ENCODE results near the gene SUCO.

DNA sequence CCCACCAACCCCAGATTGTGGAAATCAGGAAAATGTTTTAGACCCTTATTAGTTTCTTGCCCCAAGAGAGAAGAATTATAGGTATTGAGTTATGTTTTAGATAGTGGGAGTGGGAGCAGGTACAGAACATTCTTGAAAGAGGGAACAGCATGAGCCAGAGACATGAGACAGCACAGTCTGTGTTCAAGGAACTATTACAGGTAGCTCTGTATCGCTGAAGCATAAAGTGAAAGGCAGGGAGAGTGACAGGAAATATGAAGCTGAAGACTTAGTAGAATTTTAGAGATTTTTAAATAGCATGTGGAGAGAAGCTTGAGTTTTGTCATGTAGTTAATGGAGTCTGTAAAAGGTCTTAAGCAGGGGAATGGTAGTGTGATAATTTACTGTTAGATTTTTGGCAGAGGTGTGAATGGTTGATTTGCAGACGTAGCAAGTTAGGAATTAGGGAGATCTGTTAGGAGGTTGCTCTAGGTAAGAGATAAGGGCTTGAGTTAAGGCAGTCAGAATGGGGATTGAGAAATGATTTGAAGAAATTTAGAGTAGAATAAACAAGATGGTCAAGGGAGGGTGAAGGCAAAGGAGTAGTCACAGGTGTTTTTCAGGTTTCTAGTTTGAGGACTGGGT, 11.6 kb downstream of the SUCO start:
- TF ChIP-seq EP300 (IDR thresholded peaks at IDR 0.05; ENCODE audit: borderline replicate concordance) (no peak), FOXM1 (IDR thresholded peaks at IDR 0.05; ENCODE audit: borderline replicate concordance, low read depth) (no peak), CREB1 (IDR thresholded peaks at IDR 0.05; ENCODE audit: low read depth) (no peak), EGR1 (IDR thresholded peaks at IDR 0.05) (no peak), TAF1 (IDR thresholded peaks at IDR 0.05; ENCODE audit: low read depth) (no peak)
- TF ChIP-seq, protein P1, sequence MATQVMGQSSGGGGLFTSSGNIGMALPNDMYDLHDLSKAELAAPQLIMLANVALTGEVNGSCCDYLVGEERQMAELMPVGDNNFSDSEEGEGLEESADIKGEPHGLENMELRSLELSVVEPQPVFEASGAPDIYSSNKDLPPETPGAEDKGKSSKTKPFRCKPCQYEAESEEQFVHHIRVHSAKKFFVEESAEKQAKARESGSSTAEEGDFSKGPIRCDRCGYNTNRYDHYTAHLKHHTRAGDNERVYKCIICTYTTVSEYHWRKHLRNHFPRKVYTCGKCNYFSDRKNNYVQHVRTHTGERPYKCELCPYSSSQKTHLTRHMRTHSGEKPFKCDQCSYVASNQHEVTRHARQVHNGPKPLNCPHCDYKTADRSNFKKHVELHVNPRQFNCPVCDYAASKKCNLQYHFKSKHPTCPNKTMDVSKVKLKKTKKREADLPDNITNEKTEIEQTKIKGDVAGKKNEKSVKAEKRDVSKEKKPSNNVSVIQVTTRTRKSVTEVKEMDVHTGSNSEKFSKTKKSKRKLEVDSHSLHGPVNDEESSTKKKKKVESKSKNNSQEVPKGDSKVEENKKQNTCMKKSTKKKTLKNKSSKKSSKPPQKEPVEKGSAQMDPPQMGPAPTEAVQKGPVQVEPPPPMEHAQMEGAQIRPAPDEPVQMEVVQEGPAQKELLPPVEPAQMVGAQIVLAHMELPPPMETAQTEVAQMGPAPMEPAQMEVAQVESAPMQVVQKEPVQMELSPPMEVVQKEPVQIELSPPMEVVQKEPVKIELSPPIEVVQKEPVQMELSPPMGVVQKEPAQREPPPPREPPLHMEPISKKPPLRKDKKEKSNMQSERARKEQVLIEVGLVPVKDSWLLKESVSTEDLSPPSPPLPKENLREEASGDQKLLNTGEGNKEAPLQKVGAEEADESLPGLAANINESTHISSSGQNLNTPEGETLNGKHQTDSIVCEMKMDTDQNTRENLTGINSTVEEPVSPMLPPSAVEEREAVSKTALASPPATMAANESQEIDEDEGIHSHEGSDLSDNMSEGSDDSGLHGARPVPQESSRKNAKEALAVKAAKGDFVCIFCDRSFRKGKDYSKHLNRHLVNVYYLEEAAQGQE (IDR thresholded peaks at IDR 0.05; ENCODE audit: low read depth), result no peak
